MG63 (cell line): ENCODE data around the gene ZNF141. TPM values are rescaled to one million over a fixed set of nuclear protein-coding genes. Genes with fewer than 3 reads are reported as not detected.
"Not testable (repeated sequence)": the region's sequence is repeated elsewhere in the genome, so short reads cannot be mapped to it uniquely, and the experiment has no call there.

Experiments
- DNase-seq: peaks from one replicate; pipeline ENCODE4 v3.0.0-alpha.2; 2020
- H3K27me3 ChIP-seq: fragments of 250-450 bp; sonication (Bioruptor Pico); 2 replicates; pipeline ENCODE4 v1.5.1; 2020; ENCODE audit warnings: mild to moderate bottlenecking, moderate library complexity
- H3K36me3 ChIP-seq: fragments of 250-450 bp; sonication (Bioruptor Pico); 2 replicates; pipeline ENCODE4 v1.5.1; 2020; ENCODE audit warnings: mild to moderate bottlenecking, moderate library complexity
- H3K4me3 ChIP-seq: fragments of 250-450 bp; sonication (Bioruptor Pico); 2 replicates; pipeline ENCODE4 v1.5.1; 2020; ENCODE audit warnings: mild to moderate bottlenecking, moderate library complexity
- H3K9me3 ChIP-seq: fragments of 250-450 bp; sonication (Bioruptor Pico); 2 replicates; pipeline ENCODE4 v1.5.1; 2020; ENCODE audit warnings: mild to moderate bottlenecking, moderate library complexity
- total RNA-seq: library from RNA; depleted of rRNA; stranded (reverse); fragments of >200 nt; shearing (Covaris generic); gene quantifications from 2 replicates; pipeline ENCODE4 v1.2.3, GENCODE V29; 2014; ENCODE audit warnings: low replicate concordance; rRNA removed

The ZNF141 gene
- total RNA-seq: 0.22 and 0.79 TPM in 2 replicates

- H3K27me3 ChIP-seq: no peaks in the 10 kb centered on the region
- peak; percentile 80 for DNase-seq
- H3K36me3 ChIP-seq: no peaks in the 10 kb centered on the region
- peak within 1 kb of the TSS; percentile 57 for H3K4me3 ChIP-seq
- no peaks in the 10 kb centered on the region; the same call in 1 of the 2 replicates for H3K9me3 ChIP-seq
Measured at GRCh38 chr4:337143-337931, at the start of gene ZNF141. Gene ZNF141, plus strand, starts transcription at chr4:337814. Its CDS starts 170 bp downstream, at chr4:337984.

GRCh38 chr4:288891-289290 is 48.7 kb upstream of the ZNF141 start:
- no peaks in the 10 kb centered on the region for H3K36me3 ChIP-seq
- DNase-seq: no peak
- no peaks in the 10 kb centered on the region for H3K27me3 ChIP-seq
- H3K9me3 ChIP-seq: no peaks in the 10 kb centered on the region
- H3K4me3 ChIP-seq: no peak overlapping the region

GRCh38 chr4:294732-295131 is 42.9 kb upstream of the ZNF141 start:
- Histone ChIP-seq H3K9me3 (no peaks in the 10 kb centered on the region), H3K27me3 (no peaks in the 10 kb centered on the region), H3K36me3 (no peaks in the 10 kb centered on the region), H3K4me3 (no peak overlapping the region)
- DNase-seq: no peak

DNA sequence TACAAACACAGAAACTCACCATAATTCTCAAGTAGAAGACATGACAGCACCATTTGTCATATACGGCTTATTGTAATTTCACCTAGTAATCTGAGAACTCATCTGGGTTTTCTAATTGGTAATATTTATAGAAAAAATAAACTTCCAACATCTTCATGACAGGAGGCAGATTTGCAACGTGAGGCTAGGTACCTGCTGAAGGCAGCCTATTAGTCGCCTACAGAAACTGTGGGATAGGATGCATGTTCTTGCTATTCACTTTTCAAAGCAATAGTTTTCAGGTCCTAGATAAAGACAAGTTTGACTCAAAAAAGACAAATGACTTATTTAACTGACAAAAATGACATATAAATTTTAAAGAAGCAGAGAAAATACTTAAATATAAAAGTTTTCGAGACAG is 35.2 kb upstream of the ZNF141 start:
- H3K27me3 ChIP-seq: no peaks in the 10 kb centered on the region
- no peaks in the 10 kb centered on the region for H3K36me3 ChIP-seq
- H3K4me3 ChIP-seq: no peak overlapping the region
- no peaks in the 10 kb centered on the region for H3K9me3 ChIP-seq
- no peak for DNase-seq

GRCh38 chr4:304516-304915 is 33.1 kb upstream of the ZNF141 start:
- DNase-seq, H3K4me3 ChIP-seq, H3K9me3 ChIP-seq, H3K27me3 ChIP-seq, H3K36me3 ChIP-seq: not testable (repeated sequence)

DNA sequence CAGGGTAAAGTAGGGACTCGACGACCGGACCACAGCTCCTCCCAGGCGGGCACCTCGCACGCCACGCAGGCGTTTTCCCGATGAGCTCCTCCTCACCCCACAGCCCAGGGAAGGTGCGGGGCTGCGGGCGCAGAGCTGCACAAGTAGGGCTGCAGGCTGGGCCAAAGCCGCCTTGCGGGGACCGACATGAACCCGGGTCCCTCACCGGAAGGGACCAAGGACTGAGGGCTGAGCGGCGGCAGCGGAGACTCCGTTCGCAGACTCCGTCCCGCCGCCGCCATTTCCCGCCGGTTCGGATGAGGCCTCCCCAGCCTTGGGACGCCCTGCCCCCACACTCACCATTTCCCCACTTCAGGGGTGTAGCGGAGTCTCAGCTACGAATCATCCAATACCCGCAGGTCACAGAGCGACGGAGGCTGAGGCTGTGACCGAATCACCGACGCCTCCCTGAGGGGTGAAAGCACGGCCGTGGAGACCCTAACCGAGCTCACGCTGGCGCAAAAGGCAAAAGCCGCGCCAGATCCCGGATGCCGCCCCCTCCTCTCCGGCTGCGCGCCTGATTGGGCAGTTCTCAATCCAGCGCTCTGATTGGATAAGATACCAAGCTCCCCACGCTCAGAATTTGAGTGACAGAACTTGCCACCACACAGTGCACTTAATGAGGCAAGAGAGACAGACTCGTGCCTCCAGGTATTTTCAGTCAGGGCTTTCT is 32.5 kb upstream of the ZNF141 start, which contains the start of gene ZNF732:
ZNF732 (minus strand) TSS at position 506 of the 712 bp plus-strand sequence; CDS start at position 342, 164 bp downstream.
- H3K36me3 ChIP-seq: no peaks in the 10 kb centered on the region
- no peak within 1 kb of the TSS for H3K4me3 ChIP-seq
- H3K9me3 ChIP-seq: no peaks in the 10 kb centered on the region
- DNase-seq: no peak
- no peaks in the 10 kb centered on the region for H3K27me3 ChIP-seq

DNA sequence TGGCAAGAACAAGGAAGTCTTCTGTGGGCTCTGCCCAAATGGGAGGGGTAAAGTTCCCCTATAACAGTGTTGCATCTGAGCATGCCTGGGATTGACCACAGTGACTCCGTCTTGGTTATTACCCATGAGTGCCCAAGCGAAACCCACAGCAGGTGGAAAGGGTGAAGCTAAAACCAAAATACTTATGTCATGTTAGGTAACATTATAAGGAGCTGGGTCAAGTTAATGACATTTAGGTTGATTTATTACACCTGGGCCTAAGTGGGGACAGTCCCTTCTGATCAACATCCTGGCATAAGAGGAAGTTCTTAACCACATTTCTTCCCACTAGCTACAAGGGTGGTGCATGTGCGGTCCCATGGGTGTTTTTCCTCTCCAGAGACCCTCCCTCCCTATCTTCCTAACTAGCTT is 31.1 kb upstream of the ZNF141 start:
- no peaks in the 10 kb centered on the region for H3K36me3 ChIP-seq
- H3K4me3 ChIP-seq: no peak overlapping the region
- H3K9me3 ChIP-seq: no peaks in the 10 kb centered on the region
- H3K27me3 ChIP-seq: no peaks in the 10 kb centered on the region
- no peak for DNase-seq

GRCh38 chr4:309807-310206 is 27.8 kb upstream of the ZNF141 start:
- no peaks in the 10 kb centered on the region for H3K36me3 ChIP-seq
- no peaks in the 10 kb centered on the region for H3K27me3 ChIP-seq
- no peaks in the 10 kb centered on the region for H3K9me3 ChIP-seq
- no peak for DNase-seq
- H3K4me3 ChIP-seq: no peak overlapping the region

DNA sequence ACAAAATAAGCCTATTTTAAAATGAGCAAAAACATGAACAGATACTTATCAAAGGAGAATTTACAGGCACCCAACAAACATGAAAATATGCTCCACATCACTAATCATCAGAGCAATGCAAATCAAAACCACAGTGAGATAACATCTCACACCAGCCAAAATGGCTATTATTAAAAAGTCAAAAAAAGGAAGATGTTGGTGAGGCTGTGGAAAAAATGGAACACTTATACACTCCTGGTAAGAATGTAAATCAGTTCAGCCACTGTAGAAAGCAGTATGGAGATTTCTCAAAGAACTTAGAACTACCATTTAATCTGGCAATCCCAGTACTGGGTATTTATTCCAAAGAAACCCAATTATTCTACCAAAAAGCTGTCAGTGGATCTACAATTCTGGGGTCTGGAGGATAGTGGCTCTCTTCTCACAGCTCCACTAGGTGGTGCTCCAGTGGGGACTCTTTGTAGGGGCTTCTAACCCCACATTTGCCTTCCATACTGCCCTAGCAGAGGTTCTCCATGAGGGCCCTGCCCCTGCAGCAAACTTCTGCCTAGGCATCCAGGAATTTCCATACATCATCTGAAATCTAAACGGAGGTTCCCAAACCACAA is 23.2 kb upstream of the ZNF141 start:
- no peaks in the 10 kb centered on the region for H3K27me3 ChIP-seq
- no peaks in the 10 kb centered on the region for H3K9me3 ChIP-seq
- no peaks in the 10 kb centered on the region for H3K36me3 ChIP-seq
- no peak for DNase-seq
- H3K4me3 ChIP-seq: no peak overlapping the region

DNA sequence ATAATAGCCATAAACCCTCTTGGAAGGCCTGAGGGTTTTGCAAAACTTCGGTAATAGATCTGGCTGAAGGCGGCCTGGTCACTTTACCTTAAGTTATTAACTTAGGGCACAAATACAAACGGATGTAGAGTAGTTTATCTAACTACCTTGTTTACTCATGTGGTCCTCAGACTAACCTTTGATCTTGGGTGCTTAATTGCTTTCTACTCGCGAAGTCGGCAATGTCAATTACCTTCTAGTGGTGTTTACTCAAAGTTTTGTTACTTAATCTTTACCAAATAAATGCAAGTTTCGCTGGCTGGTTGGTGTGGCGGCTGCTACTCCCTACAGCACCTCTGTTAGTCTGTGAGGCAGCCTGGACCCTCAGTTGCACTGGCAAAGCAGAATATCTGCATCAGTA is 8.9 kb upstream of the ZNF141 start:
- Histone ChIP-seq H3K27me3 (no peaks in the 10 kb centered on the region), H3K9me3 (no peaks in the 10 kb centered on the region), H3K4me3 (no peak overlapping the region), H3K36me3 (no peaks in the 10 kb centered on the region)
- DNase-seq: no peak

DNA sequence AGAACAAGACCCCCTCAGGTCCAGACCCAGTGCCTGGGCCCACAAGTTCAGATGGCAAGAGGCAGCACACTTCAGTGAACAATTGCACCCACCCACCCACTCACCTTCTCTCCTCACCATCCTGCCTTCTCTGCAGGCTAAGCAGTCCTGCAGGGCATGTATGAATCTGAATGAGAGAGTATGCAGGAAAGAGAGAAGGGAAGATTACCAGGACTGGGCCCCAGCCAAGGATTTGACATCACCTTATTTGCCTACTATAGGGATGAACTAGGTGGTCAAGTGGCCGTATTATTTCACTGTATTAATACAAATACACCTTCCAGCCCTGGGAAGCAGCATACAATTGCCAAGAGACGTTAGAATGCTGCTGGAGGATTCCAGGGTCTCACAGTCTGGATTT is 2.1 kb upstream of the ZNF141 start:
- no peak for DNase-seq
- H3K27me3 ChIP-seq: no peaks in the 10 kb centered on the region

DNA sequence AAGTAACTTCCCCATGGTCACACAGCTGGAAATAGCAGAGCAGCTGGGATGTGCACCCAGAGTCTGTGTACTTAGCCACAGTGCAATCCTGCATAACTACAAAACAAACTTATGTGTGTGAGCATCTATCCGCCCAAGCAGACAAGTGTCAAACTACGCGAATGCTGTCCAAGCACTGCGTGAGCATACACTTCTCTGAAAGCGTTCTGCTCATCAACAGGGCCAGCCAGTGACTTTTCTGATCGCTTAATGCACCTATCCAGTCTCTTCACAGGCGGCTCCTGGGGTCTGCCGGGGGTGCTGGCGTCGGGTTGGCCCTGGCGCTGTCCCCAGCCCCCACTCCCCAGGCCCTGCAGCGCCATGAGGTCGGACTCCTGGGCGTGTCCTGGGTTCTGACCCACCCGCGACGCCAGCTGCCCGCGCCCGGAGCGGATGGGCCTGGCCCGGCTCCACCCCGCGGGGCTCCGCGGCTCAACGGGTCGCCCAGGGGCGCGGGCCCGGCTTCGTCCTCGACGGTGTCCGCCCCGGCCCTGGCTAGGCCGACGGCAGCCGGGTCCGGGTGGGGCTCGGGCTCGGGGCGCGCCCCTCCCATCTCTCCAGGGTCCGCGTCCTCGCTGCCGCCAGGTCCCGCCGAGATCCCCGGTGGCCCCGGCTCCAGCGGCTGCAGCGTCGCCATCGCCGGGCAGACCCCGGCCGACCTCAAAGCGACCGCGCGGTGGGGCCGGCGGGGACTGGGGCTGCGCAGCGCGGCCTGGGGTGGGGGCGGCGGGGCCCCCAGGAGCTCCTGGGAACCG is 1.3 kb upstream of the ZNF141 start:
- Histone ChIP-seq H3K9me3 (no peaks in the 10 kb centered on the region; the same call in 1 of the 2 replicates), H3K27me3 (no peaks in the 10 kb centered on the region), H3K4me3 (no peak overlapping the region), H3K36me3 (no peaks in the 10 kb centered on the region)
- no peak for DNase-seq

More for the DNA sequence above, 2.1 kb upstream of the ZNF141 start:
- Histone ChIP-seq H3K9me3 (no peaks in the 10 kb centered on the region; the same call in 1 of the 2 replicates), H3K36me3 (no peaks in the 10 kb centered on the region), H3K4me3 (no peak overlapping the region)

GRCh38 chr4:336893-337142 is 796 bp upstream of the ZNF141 start:
- H3K36me3 ChIP-seq: no peaks in the 10 kb centered on the region

GRCh38 chr4:337932-338758 is 531 bp downstream of the ZNF141 start:
- no peaks in the 10 kb centered on the region; the same call in 1 of the 2 replicates for H3K9me3 ChIP-seq
- H3K4me3 ChIP-seq: peak overlapping the region; percentile 57
- H3K27me3 ChIP-seq: no peaks in the 10 kb centered on the region
- no peaks in the 10 kb centered on the region for H3K36me3 ChIP-seq
- DNase-seq: peak; percentile 9

More at GRCh38 chr4:336893-337142, 796 bp upstream of the ZNF141 start:
- DNase-seq: no peak
- H3K27me3 ChIP-seq: no peaks in the 10 kb centered on the region
- no peaks in the 10 kb centered on the region; the same call in 1 of the 2 replicates for H3K9me3 ChIP-seq
- H3K4me3 ChIP-seq: peak overlapping the region; percentile 57

DNA sequence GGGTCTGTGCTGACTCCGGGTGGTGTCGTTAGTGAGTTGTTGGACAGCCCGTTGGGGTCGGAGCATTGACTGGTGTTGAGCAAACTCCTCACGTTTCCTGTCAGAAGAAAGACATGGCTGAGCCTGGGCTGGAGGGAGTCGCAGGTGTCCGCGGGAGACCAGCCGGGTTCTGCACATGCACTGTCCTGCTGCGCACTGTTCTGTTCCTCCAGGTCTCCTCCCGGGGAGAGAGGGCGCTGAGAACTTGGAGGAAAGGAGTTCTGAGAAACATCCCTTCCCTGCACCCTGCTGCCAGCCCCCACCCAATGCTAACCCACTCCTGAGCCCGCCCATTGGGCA is 1.1 kb downstream of the ZNF141 start:
- H3K9me3 ChIP-seq: no peaks in the 10 kb centered on the region; the same call in 1 of the 2 replicates
- no peak for DNase-seq
- no peaks in the 10 kb centered on the region for H3K27me3 ChIP-seq
- peak overlapping the region; percentile 57 for H3K4me3 ChIP-seq
- no peaks in the 10 kb centered on the region for H3K36me3 ChIP-seq

DNA sequence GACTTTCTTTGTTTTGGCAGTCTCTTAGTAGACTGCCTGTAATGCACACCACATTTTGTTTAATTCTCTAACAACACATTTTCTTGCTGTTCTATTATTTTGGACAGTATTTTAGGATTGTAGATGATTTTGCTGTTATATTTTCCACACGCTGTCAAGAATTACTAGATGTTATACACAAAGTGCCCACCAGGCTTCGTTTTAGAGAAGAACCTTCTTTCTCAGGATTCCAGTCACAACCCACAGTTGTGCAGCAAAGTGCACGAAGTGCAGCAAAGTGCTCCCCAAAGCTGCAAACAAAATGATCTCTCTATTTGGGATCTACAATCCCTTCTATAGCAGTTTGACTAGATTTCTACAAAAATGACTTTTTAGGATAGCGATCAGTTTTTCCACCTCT is 2.4 kb downstream of the ZNF141 start:
- Histone ChIP-seq H3K27me3 (no peaks in the 10 kb centered on the region), H3K36me3 (no peaks in the 10 kb centered on the region), H3K4me3 (no peak overlapping the region), H3K9me3 (no peaks in the 10 kb centered on the region; the same call in 1 of the 2 replicates)
- DNase-seq: no peak
